SK-N-SH (cell line): ENCODE data around the gene PTAR1. TPM values are rescaled to one million over a fixed set of nuclear protein-coding genes. Genes with fewer than 3 reads are reported as not detected.

Experiments
- CTCF ChIA-PET: fragments of 300-600, 350-600 bp; formaldehyde crosslinking; extraction: SDS; loops from one replicate; lab custom pipeline; 2021; lab: Yijun Ruan, JAX
- POLR2A ChIA-PET: fragments of 350-600 bp; sonication (Branson Sonifier 250); formaldehyde crosslinking; extraction: SDS; loops from one replicate; lab custom pipeline; 2020; ENCODE audit warnings: antibody characterized with exemption, inconsistent platforms; lab: Yijun Ruan, JAX
- DNase-seq: peaks from one replicate; pipeline ENCODE4 v3.0.0; 2012
- H2AFZ ChIP-seq: fragments of 200-600 bp; sonication (generic); 2 replicates; pipeline ENCODE4 v1.8.1; 2016; ENCODE audit warnings: antibody characterized with exemption, mild to moderate bottlenecking, low read depth
- H3F3A ChIP-seq: fragments of 200-600 bp; sonication (generic); replicated peaks from 2 replicates; pipeline ENCODE3; 2016; ENCODE audit warnings: antibody characterized with exemption, mild to moderate bottlenecking; ENCODE audit not compliant: insufficient read depth
- H3K27ac ChIP-seq, 2 experiments: fragments of 200-500 bp in 1 of 2; fragments of 200-600 bp in 1 of 2; sonication (Bioruptor generic) in 1 of 2; sonication (generic), shearing (Covaris generic) in 1 of 2; 2 replicates each; pipeline versions ENCODE4 v1.5.1 to v1.6.1; 2014 to 2016; ENCODE audit warnings: low read depth in 2 of 2, inconsistent platforms in 1 of 2, low read length in 1 of 2, mild to moderate bottlenecking in 1 of 2, mixed read lengths in 1 of 2
- H3K27me3 ChIP-seq: fragments of 200-600 bp; sonication (generic), shearing (Covaris generic); 2 replicates; pipeline ENCODE4 v1.6.1; 2016; ENCODE audit warnings: mixed run types; ENCODE audit not compliant: insufficient read depth
- H3K36me3 ChIP-seq, 2 experiments: fragments of 200-500 bp in 1 of 2; fragments of 200-600 bp in 1 of 2; sonication (Bioruptor generic) in 1 of 2; sonication (generic) in 1 of 2; replicated peaks in 1 of 2; 2 replicates each; pipeline versions ENCODE3 to v1.5.1; 2014 to 2016; ENCODE audit warnings: low read length in 1 of 2, mild to moderate bottlenecking in 1 of 2; ENCODE audit not compliant: insufficient read depth in 2 of 2, control insufficient read depth in 1 of 2
- H3K4me1 ChIP-seq, 2 experiments: fragments of 200-500 bp in 1 of 2; fragments of 200-600 bp in 1 of 2; sonication (Bioruptor generic) in 1 of 2; sonication (generic), shearing (Covaris generic) in 1 of 2; 2 replicates each; pipeline versions ENCODE4 v1.5.1 to v1.6.1; 2014 to 2016; ENCODE audit warnings: low read depth in 1 of 2, low read length in 1 of 2, mixed run types in 1 of 2; ENCODE audit not compliant: insufficient read depth in 2 of 2, control insufficient read depth in 1 of 2
- H3K4me2 ChIP-seq: fragments of 200-600 bp; sonication (generic), shearing (Covaris generic); 2 replicates; pipeline ENCODE4 v1.6.1; 2017; ENCODE audit warnings: mixed run types
- H3K4me3 ChIP-seq, 2 experiments: fragments of 200-500 bp in 1 of 2; fragments of 200-600 bp in 1 of 2; sonication (Bioruptor generic) in 1 of 2; sonication (generic), shearing (Covaris generic) in 1 of 2; 2 replicates each; pipeline versions ENCODE4 v1.5.1 to v1.8.1; 2014 to 2016; ENCODE audit warnings: low read depth in 2 of 2, inconsistent platforms in 1 of 2, low read length in 1 of 2, mild to moderate bottlenecking in 1 of 2, mixed read lengths in 1 of 2, moderate library complexity in 1 of 2
- H3K79me2 ChIP-seq: fragments of 200-600 bp; sonication (generic); 2 replicates; pipeline ENCODE4 v1.8.1; 2017; ENCODE audit warnings: mild to moderate bottlenecking; ENCODE audit not compliant: insufficient read depth
- H3K9ac ChIP-seq: fragments of 200-600 bp; sonication (generic); 2 replicates; pipeline ENCODE4 v1.6.1; 2017; ENCODE audit warnings: mixed run types
- H3K9me2 ChIP-seq: fragments of 200-600 bp; sonication (generic); 2 replicates; pipeline ENCODE4 v1.6.1; 2017; ENCODE audit warnings: mixed run types
- H3K9me3 ChIP-seq: fragments of 200-600 bp; sonication (generic); 2 replicates; pipeline ENCODE4 v1.6.1; 2017; ENCODE audit warnings: mixed run types, mild to moderate bottlenecking, moderate library complexity
- H4K20me1 ChIP-seq: fragments of 200-600 bp; sonication (generic); 2 replicates; pipeline ENCODE4 v1.6.1; 2017; ENCODE audit warnings: mild to moderate bottlenecking, mixed run types; ENCODE audit not compliant: insufficient read depth
- ELF1 ChIP-seq: IDR thresholded peaks from 2 replicates; pipeline ENCODE4 v1.4.0; 2012
- EZH2phosphoT487 ChIP-seq: fragments of 200-600 bp; sonication (generic); IDR thresholded peaks from 2 replicates; pipeline ENCODE4 v1.6.1; 2017; ENCODE audit warnings: low read depth, mixed run types, mild to moderate bottlenecking, antibody characterized with exemption, moderate library complexity, borderline replicate concordance
- GABPA ChIP-seq: IDR thresholded peaks from 2 replicates; pipeline ENCODE4 v1.4.0; 2012; ENCODE audit warnings: low read depth, mild to moderate bottlenecking
- GATA2 ChIP-seq: sonication (generic); formaldehyde crosslinking; IDR thresholded peaks from 2 replicates; pipeline ENCODE4 v1.5.0; 2020; ENCODE audit warnings: mild to moderate bottlenecking, missing genetic modification reagents
- JUND ChIP-seq: IDR thresholded peaks from 2 replicates; pipeline ENCODE4 v1.4.0; 2012
- MAX ChIP-seq: IDR thresholded peaks from 2 replicates; pipeline ENCODE4 v1.4.0; 2012; ENCODE audit warnings: low read depth
- RAD21 ChIP-seq: IDR thresholded peaks from 2 replicates; pipeline ENCODE4 v1.6.1; 2012; ENCODE audit warnings: mild to moderate bottlenecking, low read length
- RXRA ChIP-seq: IDR thresholded peaks from 2 replicates; pipeline ENCODE4 v1.4.0; 2012; ENCODE audit warnings: low read depth, mild to moderate bottlenecking, borderline replicate concordance
- SIN3A ChIP-seq: IDR thresholded peaks from 2 replicates; pipeline ENCODE4 v1.6.1; 2012; ENCODE audit warnings: low read depth, mild to moderate bottlenecking, low read length, moderate library complexity, borderline replicate concordance
- TCF12 ChIP-seq: IDR thresholded peaks from 2 replicates; pipeline ENCODE4 v1.4.0; 2012
- YY1 ChIP-seq: IDR thresholded peaks from 2 replicates; pipeline ENCODE4 v1.4.0; 2012; ENCODE audit warnings: low read depth, mild to moderate bottlenecking
- ZBTB33 ChIP-seq: IDR thresholded peaks from 2 replicates; pipeline ENCODE4 v1.4.0; 2012; ENCODE audit warnings: low read depth, borderline replicate concordance
- WGBS: methylation state at CpG from one replicate; pipeline ENCODE4 v1.1.6; 2017; ENCODE audit warnings: low lambda C conversion rate; 5-methylcytosine and 5-hydroxymethylcytosine counted together
- polyA plus RNA-seq, 3 experiments: library from polyadenylated mRNA; depleted of rRNA; stranded (reverse); fragments of >200 nt; gene quantifications; 2 replicates each; pipeline ENCODE4 v1.2.3, GENCODE V29; 2012
- TF ChIP-seq, protein P1 (sequence below): fragments of 150-350 bp; IDR thresholded peaks from 2 replicates; pipeline ENCODE4 v1.6.1; 2017; ENCODE audit warnings: antibody characterized with exemption, low read length, low read depth, borderline replicate concordance

PTAR1 gene
- polyA plus RNA-seq, 1 of the 3 experiments (the other 2 are of a cell fraction), result 4.7 TPM

- TF ChIP-seq, protein P1, sequence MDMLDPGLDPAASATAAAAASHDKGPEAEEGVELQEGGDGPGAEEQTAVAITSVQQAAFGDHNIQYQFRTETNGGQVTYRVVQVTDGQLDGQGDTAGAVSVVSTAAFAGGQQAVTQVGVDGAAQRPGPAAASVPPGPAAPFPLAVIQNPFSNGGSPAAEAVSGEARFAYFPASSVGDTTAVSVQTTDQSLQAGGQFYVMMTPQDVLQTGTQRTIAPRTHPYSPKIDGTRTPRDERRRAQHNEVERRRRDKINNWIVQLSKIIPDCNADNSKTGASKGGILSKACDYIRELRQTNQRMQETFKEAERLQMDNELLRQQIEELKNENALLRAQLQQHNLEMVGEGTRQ, result no peak
- TF ChIP-seq GABPA (no peak), RXRA (no peak), JUND (no peak), RAD21 (no peak), ZBTB33 (no peak), ELF1 (no peak), GATA2 (CRISPR knock-in tag) (no peak), EZH2phosphoT487 (no peak), SIN3A (no peak), YY1 (no peak)
Measured at GRCh38 chr9:69671311-69671878, 88.4 kb downstream of the PTAR1 start (continued).

DNA sequence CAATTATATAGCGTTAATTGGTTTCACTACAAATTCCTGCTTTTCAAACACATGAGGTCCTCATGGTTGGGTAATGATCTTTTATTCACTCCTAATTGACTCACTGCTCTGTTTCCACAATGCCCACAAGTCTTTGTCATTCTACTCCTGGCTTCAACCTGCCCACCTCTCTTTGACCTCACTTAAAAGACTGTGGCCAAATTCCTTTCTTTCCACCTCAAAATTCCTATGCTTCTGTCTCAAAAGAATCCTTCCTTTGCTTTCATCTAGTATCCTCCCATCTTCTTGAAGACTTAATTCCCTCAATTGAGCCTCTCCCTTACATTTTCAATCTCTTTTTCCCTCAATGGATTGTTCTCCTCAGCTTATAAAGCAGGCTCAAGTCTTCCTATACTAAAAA is 92.5 kb downstream of the PTAR1 start:
- Histone ChIP-seq H3K36me3 (no peaks in the 10 kb centered on the region), H4K20me1 (no peaks in the 10 kb centered on the region), H3K27me3 (no peaks in the 10 kb centered on the region), H3K9me3 (no peaks in the 10 kb centered on the region), H3K9ac (no peak overlapping the region), H3K4me1 (peaks cover 0 to 4% of the 10 kb centered on the region in 2 experiments; a peak in 1 of 4 replicates), H3F3A (no peaks in the 10 kb centered on the region), H3K4me3 (no peak overlapping the region), H2AFZ (no peak overlapping the region), H3K9me2 (no peaks in the 10 kb centered on the region), H3K79me2 (peaks cover 12% of the 10 kb centered on the region; the same call in 1 of the 2 replicates), H3K27ac (no peak overlapping the region), H3K4me2 (no peak overlapping the region)
- POLR2A ChIA-PET, result no interaction called here
- WGBS, result 92% methylated on average over 1 of the region's 1 CpG
- TF ChIP-seq RXRA (no peak), ELF1 (no peak), JUND (no peak), TCF12 (no peak), MAX (no peak)
- no peak for DNase-seq
- CTCF ChIA-PET, result interaction anchor here (1.2 to 1.3 kb wide), 2 partner anchors 18 to 562 kb away, joined by 3 read pairs; no protein-coding TSS in a partner anchor
